GM21447 (cell line): ENCODE data around the gene ZEB2.

Experiments
- ATAC-seq: cut with Tn5 transposase; IDR thresholded peaks from one replicate; pipeline ENCODE4 v1.9.1; 2021; ENCODE audit not compliant: unreplicated experiment

ZEB2 gene

DNA sequence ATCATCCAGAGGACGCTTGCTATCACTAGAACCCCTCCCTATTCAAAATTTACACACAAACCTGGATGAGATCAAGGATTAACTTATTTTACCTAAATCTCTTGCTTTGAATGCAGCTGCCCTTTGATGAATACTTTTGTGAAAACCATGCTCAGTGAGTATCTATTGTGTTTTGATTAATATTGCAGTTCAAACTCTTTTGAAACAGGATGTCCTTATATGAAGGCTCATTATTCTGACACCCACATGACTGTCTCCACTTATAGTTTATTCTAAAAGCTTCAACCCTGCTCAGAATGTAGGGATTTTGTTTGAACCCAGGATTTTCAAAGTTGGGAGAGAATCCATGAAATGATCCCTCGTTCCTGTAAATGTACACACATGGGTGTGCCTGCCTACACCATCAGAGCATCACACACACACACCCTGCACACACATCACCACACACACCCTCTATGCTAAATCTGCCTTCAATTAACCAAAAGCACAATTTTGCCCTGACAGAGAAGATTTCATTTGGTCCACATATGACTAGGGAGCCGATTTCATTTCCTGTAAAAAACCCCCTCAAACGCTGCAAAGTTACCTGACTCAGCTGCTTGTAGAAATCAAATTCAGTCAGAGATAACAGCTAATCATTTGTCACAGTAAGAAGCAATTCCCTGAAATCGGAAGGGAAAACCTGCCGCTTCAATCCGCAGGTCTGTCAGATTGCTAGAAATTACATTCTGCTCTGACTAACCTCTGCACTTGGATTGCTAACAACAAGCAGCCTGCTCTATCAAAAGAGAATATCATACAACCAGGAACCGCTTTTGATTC is 65.2 kb downstream of the ZEB2 start:
- no peak for ATAC-seq

DNA sequence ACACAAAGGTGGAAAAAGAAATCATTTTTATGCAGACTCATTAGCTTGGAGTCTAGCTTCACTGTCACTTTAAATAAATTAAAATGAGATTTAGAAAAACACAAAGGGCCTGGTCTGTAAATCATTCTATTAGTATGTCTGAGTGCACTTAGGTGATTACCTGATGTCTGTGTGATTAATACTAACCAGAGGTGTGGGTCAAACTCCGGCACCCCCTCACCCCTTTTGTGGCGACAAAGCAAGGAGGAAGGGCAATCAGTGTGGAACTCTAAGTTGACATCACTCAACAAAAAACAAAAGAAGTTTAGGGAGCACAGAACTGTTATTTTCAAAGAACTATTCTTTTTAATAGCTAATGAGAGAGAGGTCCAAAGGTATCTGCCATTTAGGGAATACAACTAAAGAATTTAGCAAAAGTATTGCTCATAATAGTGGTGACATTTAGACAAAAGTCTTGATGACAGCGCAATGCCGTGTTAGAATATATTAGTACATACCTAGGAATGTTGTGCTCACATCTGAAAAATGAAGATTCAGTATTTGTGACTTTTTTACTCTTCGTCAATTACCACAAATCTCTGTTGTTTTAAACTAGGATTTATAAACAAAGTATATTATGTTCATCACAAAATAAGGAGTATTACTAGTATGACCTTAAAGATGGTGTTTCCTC is 66.3 kb downstream of the ZEB2 start:
- ATAC-seq: no peak

DNA sequence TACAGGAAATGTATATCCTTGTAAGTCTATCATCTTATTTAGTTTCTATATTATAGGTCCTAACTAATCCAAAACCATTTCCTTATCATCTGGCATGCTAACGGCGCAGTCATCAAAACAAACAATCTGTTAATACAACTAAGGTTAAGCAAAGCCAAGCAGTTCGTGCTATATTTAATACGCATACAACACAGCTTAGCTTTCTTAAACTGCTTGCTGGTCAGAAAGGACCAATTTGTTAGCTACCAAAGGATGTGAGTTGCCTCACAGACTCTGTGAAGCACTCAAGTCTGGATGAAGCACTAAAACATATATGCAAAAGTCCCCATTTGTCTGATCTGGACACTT is 67.0 kb downstream of the ZEB2 start:
- ATAC-seq: no peak

DNA sequence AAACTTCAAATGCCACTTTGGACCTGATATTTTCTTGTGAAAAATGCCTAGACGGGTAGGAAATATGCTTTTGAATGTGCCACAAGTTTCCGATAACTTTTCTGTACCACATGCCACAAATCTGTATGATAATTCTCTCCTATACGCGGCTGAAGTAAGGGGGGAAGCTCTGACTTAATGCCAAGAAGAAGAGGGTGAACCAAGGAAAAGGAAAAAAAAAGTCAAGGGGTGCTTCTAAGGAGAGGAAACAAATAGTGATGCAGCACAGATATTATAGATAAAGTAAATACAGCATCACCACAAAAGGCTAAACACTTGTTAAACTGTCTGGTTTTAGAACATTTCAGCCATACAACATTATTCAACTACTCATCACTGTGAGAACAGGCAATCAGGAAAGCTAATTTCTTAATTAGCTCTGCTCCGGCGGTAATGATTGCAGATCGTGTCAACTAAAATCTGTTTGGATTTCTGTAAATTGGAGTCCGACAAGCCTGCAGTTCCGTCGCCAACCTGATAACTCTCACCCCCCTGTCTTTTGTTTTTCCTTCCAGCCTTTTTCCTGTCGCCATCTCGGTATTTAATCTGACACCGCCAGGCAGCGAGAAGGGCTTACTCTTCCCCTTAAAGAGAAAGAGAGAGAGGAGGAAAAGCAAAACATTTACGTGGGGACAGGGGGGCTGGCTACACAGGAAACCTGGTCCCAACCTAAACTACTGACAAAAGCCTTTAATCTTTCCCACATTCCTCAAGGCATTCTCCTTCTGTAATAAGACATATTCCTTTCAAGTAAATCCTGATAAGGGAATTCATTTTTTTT is 67.5 kb downstream of the ZEB2 start:
- ATAC-seq: no peak

DNA sequence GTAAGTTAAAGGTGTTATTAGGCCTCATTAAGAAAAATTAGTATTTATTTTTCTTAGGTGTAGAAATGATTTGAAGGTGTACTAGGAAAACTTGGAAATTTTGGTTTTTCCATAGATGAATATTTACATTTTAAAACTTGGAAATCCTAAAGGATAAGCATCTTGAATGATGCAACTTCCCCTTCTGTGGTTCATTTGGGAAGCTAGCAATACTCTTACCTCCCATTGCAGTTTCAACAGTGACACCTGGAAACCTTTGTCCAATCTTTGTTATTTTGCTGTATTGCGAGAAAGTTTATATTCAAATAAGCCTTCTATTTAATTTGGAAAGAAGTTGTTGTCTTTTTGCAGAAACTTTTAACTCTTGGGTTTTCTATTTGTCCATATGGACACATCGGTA is 68.5 kb downstream of the ZEB2 start:
- ATAC-seq: no peak

DNA sequence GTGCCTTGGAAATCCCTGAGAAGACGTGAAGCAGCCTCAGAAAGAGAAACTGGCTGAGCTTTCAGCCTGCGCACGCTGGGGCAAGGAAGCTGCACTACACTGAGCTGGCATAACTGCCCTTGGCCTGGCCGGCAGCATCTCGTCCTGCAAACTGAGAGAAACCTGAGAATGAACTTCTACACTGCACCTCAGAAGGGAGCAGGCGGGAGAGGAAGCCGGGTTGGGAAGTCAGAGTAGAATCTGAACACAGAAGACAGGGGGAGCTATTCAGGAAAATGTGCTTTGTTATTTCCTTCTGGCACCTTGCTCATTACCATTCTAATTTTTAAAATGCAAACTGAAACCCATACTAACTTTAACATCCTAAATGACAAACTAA is 70.9 kb downstream of the ZEB2 start:
- ATAC-seq: no peak

DNA sequence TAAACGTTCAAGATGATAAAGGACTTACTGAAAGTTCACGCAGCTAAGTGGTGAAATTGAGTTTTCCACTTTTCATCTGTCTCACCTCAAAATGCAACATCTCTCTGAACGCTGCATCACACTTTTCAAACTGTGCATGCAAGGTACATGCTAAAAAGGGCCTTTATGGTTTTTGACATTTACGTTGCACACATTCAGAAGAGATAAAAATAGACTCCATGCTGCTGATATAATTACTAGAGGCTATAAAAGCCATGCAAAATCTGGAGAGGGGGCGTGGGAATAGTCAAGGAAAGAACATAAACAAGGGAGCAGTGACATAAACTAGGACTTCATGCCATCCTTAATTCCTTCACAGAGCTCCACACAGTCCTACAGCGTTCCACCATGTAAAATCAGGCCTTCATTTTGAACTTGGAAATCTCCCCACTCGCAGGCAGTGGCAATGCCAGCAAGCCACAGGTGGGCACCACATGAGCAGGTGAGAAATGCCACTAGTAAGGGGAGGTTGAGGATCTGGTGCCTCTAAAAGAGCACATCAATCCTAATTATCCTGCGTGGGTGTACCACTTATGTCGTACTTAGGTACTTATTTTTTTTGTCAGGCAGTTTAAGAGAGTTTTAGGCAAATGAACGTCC is 71.4 kb downstream of the ZEB2 start:
- ATAC-seq: no peak

DNA sequence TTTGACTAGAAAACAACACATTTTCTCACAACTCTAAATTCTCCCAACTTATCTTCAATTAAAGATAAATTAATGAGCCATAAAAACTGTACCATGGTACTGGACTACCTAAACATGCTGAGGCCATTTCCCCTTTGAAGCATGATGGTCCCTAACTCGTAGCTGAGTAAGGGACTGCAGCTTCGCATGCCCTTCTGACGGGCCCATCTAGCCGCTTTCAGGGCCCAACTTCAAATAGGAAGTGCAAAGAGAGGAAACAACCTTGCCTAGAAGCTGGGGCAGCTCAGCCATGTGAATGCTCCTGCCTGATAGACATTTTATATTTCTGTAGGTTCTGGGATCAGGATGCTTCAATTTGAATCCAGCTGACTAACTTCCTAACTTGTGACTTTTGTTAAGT is 72.4 kb downstream of the ZEB2 start:
- no peak for ATAC-seq

DNA sequence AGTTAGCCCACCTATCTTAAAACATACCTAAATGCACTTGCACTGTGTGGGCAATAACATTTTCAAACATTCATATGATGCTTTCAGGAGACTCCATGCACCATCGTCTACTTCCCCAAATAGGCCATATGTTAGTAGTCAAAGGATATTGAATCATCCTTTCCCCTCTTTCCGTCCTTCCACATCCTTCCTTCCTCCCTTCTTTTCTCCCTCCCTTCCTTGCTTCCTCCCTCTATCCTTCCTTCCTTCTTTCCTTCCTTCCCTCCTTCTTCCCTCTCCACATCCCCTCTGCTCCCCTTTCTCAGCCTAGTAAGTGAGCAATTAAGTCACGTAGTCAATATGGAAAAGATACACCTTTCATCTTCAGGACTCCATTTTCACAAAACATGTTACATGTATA is 73.8 kb downstream of the ZEB2 start:
- ATAC-seq: no peak

DNA sequence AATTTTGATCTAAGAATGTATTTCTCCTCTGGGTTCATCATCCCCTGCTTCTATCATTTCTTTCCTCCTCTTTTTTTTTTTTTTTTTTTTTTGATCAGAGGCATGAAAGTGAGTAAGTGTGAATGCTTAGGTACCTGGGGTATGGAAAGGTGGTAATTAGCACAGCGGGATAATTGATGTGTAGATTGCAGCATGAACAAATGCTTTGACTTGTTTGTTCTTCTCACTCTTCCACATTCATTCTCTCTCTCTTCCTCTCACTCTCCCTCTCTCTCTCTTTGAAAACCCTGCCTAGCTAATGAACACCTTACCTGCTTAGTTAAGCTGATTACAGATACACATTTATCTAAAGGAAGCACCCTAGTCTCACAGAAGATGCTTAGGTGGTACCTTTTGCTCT is 74.7 kb downstream of the ZEB2 start:
- ATAC-seq: no peak

DNA sequence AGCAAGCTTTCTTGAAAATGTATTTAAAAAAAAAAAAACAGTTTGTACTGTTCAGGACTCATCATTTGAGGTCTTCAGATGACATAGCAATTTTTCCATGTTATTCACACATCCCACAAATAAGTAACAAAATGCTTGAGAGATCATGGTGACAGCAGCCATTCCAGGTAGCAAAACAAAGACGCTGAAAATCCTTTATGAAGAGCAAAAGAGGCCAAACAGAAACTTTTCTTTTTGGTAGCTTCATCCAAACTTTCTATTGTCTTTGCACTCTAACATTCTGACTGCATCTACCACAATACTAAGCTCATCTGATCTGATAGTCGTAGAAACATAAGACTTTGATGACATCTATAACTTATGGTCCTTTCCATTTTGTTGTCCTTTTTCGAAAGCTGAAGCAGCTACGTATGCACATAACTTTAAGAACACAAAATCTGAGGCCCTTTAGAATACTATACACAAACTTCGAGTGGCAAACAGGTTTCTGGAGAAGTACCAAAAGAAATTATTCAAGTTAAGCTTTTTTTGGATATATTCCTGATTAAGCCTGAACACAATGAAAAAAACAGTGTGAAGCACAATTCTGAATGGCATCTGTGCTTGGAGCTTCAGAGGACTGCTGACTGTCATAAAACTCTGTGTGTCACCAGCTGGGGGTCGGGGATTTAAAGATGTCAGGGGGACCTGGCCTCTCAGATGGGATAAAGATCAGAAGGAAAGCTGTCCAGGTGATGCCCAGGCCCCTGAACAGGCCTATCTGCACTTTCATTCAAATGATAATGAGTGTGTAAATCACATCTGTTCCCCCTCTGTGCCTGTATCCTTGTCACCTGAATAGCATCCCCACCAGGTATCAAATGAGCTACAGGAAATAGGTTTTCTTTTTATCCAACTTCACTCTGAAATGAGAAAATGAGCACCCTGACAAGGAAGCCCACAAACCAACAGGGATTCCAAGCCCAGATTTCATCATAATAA is 75.8 kb downstream of the ZEB2 start:
- ATAC-seq: no peak

DNA sequence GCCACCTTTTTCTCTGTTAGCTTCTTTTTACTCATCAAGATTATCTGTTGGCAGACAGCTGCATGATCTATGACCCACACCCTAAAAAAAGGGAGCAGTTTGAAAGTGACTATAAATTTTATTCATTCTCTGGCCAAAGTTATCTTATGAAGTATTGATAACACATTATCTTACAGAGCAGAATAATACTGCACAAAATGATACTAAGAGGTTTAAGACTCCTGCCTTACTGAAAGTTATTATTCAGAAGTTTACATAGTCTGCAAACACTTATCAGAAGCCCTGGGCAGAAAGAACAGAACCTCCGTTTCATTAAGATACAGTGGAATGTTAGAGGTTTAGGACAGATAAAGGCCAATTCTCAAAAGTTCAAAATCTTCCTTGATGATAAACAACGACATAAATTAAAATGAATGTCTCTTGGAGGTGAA is 78.2 kb downstream of the ZEB2 start:
- no peak for ATAC-seq

DNA sequence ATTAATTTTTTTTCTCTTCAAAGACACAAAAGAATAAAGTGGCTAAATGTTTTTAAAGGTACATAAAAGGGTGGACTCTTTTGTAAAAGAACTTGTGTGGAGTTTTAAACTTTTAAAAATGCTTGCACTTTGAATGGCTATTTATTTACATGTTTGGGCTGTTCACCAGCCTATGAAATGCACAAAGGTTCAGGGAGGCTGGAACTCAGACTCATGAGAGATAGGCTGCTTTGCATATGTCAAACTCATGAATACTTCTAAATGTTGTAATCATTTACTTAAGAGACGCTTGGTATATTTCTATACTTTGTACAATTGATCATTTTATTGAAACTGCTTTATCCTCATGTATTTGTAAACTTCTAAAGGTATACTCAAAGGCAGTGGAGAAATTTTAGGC is 79.9 kb downstream of the ZEB2 start:
- no peak for ATAC-seq

DNA sequence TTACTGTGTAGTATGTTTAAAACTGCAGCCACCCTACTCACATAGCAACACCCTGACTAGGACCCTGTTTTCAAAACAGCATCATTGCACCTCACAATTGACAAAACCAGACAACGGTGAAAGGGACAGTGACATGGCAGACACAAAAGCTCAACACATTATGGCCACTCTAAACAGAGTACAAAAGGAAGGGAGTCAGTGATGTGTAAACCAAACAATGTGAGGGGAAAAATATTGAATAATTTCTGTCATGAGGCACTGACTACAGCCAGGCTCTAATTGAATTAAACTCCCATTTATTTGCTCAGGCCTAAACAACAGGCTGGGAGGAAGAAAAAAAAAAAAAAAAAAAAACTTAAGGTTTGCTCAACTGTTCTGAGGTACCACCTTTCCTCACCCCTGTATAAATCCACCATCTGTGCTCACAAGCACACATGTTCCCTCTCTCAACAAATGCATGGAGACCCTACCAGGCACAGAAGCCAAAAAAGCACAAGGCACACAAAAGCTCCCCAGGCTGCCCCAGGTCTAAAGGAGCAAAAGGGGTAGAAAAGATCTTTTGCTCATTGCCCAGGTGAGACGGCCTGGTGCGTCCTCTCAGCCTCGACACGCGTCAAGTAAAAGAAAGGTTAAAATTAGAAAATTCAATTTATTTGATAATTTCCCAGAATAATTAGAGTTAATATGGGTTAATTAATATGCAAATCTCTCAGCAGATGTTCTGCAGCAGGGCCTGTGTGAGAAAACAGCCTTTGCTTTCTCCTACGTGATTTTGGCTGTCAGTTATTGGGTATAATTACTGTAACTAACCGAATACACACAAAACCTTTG is 80.9 kb downstream of the ZEB2 start:
- ATAC-seq: no peak

DNA sequence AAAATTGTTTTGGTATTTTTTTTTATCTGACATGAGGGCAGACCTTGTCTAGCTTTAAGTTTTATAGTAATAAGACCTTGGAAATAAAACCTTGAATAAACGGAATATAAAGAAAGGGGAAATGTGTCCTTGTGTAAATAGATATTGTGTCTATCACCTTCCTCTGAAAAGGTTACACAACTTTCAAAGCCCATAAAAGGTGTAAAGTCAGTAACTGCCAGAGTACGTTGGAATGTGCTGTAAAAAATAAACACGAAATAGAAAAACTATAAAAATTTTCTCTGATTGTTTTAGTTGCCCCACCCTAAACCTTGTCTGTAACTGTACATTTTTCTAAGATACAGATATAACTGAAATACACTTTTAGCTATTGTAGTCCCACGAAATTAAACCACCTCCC is 82.3 kb downstream of the ZEB2 start:
- ATAC-seq: no peak

DNA sequence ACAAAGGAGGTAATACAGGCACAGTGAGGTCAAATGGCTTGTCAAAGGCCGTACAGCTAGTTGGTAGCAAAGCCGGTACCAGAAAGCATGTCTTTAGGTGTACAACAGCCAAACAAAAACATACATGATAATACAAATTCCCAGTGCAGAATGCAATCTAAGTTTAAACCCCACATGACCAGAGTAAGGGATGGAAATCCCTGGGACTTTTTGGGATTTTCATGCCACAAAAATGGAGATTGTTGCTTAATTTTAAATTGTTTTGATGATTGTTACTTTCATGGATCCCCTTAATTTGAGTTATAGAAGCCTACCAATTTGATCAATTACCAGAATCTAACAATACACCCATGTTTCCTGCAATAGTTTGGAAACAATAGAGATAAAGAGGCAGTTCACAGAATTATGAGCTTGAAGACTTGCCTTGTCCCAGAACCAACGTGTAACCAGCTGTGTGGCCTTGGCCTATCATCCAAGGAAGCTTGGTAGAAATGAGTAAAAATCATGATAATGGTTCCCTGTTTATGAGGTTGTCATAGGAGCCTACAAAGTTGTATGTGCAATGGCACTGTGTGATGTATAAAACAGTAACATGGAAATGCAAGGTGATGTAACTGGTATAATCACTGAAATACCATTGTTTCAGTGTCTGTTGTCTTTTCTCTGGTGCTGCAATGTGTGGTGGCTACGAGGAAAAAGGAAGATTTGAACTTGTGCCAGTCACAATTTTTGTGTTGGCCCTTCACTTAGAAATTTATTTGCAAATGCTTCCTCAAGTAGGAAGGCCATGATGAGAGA is 85.3 kb downstream of the ZEB2 start:
- ATAC-seq: no peak

DNA sequence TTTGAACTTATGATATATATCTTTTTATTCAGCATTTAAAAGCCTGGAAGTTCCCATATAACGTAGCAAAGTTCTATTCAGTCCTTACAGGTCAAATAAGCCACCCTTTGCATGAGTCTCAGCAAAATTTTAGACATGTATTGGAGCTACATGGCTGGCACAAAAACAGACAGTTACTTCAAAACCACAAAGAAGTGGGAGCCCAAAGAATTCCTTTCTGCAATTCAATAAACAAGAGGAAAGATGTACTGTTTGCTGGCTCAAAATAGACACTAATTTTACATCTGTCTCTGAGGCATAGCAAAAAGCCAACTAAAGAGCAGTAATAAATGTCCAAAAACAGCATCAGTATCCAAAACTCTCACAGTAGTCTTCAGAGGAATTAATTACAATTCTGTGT is 87.0 kb downstream of the ZEB2 start:
- no peak for ATAC-seq

DNA sequence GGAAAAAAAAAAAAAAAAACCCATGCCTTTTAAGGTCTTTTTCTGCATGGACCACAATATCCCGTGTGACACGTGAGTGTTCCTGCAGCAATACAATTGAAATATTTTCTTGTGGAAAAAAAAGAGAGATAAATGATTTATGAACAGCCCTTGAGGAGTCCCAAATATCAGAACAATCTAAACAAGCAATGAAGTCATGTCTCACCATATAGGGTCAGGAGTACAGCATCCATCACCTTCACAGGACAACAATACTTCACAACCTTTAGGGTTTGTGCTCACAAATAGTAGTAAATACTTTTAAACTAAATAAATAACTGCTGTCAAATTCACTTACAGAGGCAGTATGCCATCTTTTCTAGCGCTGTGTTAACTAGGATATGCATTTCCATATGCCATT is 87.9 kb downstream of the ZEB2 start:
- ATAC-seq: no peak

DNA sequence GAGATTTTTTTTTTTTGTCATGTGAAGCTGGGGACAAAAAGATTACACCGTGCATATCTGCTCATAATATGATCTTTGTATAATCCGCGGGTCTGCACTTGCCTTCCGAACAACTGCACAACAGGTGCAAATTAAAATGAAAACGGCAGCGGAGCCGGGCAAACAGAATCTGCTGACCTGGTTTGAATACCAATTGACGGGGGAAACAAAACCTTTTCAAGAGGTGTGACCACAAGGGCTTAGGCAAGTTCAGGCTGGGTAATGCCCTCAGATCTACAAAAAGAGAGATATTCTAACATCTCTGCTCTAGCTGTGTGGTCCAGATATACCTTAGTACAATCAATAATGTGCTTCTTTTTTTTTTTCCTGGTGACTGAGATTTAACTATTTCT is 88.5 kb downstream of the ZEB2 start:
- ATAC-seq: no peak
